Fibroblast of gingiva (primary cell): ENCODE results near the gene IDNK.

Source experiments
- DNase-seq: peaks from one replicate; pipeline ENCODE4 v3.0.0-alpha.2; 2011; ENCODE audit warnings: low read depth

Gene IDNK

GRCh38 chr9:83691492-83691891 is 68.5 kb downstream of the IDNK start:
- DNase-seq = no peak
